Measurements from ENCODE around the gene DDX46.
"Not testable (repeated sequence)": the region's sequence is repeated elsewhere in the genome, so short reads cannot be mapped to it uniquely, and the experiment has no call there.

Gene DDX46

DNA sequence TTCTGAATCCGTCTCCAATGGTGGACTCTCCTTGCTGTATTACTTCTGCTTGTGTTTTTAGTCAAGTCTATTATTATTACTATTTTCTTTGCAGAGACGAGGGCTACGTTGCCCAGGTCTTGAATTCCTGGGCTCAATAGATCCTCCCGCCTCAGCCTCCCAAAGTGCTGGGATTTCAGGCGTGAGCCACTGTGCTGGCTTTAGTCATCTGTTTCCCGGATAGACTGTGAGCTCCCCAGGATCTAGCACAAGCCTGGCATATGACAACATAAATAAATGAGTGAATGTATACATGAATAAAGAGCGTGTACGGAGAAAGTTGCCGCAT lies 439 bp upstream of the DDX46 start:
- H3K4me3 ChIP-seq (ENCODE audit: low read depth, low read length), result peak overlapping the region; percentile 94
- TF ChIP-seq CTCF (IDR thresholded peaks at IDR 0.05; ENCODE audit: borderline replicate concordance, insufficient read depth, low read depth, low read length), result no peak

DNA sequence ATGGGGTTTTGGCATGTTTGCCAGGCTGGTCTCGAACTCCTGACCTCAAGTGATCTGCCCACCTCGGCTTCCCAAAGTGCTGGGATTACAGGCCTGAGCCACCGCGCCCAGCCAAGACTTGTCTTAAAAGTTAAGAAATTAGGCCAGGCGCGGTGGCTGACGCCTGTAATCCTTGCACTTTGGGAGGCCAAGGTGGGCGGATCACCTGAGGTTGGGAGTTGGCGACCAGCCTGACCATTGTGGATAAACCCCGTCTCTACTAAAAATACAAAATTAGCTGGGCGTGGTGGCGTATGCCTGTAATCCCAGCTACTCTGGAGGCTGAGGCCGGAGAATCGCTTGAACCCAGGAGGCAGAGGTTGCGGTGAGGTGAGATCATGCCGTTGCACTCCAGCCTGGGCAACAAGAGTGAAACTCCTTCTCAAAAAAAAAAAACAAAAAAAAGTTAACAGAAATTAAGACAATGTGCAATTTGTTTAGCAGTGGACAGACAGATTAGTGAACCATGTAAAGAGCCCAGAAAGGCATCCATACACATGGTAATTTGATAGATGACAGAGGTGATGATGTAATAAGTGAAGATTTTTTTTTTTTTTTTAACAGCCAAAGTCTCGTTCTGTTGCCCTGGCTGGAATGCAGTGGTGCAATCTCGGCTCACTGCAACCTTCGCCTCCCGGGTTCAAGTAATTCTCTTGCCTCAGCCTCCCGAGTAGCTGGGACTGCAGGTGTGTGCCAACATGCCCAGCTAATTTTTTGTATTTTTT lies 9.1 kb downstream of the DDX46 start:
- not testable (repeated sequence) for H3K4me3 ChIP-seq (ENCODE audit: low read depth, low read length)

DNA sequence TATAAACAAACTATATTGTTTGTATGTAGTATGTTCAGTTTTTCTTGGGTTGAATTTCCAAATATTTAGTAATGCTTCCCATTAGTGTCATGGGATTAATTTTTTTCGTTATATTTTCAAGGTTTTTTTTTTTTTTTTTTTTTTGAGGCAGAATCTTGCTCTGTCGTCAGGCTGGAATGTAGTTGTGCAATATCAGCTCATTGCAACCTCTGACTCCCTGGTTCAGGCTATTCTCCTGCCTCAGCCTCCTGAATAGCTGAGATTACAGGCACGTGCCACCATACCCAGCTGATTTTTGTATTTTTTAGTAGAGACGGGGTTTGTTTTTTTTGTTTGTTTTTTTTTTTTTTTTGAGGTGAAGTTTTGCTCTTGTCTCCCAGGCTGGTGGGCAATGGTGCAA lies 10.6 kb downstream of the DDX46 start:
- H3K4me3 ChIP-seq (ENCODE audit: low read depth, low read length), result no peak overlapping the region

DNA sequence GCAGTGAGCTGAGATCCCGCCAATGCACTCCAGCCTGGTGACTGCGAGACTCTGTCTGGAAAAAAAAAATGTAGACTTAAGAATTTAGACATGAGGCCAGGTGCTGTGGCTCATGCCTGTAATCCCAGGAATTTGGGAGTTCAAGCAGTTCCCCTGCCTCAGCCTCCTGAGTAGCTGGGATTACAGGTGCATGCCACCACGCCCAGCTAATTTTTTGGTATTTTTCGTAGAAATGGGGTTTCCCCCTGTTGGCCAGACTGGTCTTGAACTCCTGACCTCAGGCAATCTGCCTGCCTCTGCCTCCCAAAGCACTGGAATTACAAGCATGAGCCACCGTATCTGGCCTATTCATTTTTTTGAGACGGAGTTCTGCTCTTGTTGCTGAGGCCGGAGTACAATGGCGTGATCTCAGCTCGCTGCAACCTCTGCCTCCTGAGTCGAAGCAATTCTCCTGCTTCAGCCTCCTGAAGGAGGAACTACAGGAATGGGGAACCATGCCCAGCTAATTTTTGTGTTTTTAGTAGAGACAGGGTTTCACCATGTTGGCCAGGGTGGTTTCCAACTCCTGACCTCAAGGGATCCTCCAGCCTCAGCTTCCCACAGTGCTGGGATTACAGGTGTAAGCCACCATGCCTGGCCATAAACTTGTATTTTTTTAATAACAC lies 14.0 kb downstream of the DDX46 start:
- no peak overlapping the region for H3K4me3 ChIP-seq (ENCODE audit: low read depth, low read length)
- TF ChIP-seq CTCF (IDR thresholded peaks at IDR 0.05; ENCODE audit: borderline replicate concordance, insufficient read depth, low read depth, low read length), result no peak

More for the DNA sequence above, 10.6 kb downstream of the DDX46 start:
- no peak for TF ChIP-seq CTCF (IDR thresholded peaks at IDR 0.05; ENCODE audit: borderline replicate concordance, insufficient read depth, low read depth, low read length)

- H3K4me3 ChIP-seq (ENCODE audit: low read depth, low read length), result no peak overlapping the region
- TF ChIP-seq CTCF (IDR thresholded peaks at IDR 0.05; ENCODE audit: borderline replicate concordance, insufficient read depth, low read depth, low read length), result no peak
Measured at GRCh38 chr5:134777366-134777765, 18.8 kb downstream of the DDX46 start.

DNA sequence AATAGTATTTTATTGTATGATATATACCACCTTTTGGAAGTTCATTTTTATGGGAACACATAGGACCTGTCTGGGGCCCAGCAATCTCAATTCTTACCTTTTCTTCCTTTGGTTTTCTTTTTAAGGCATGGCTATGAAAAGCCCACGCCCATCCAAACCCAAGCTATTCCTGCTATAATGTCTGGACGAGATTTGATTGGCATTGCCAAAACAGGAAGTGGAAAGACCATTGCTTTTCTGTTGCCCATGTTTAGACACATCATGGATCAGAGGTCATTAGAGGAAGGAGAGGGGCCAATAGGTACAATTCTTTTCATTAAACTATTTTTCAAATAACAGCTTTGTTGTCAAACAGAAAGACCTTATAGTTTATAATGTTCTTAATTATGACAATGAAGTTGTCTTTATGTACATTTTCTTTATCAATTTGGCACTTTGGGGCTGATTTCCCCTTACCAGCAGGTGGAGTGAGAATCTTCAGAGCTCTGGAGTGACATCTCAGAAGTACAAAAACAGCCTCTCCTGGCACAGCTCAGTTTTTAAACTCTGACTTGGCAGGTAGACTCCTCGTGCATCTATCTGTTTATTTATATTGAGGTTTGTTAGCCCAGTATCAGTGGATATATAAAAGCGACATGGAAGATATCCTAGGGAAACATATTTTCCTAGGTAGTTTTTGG lies 25.8 kb downstream of the DDX46 start:
- no peak overlapping the region for H3K4me3 ChIP-seq (ENCODE audit: low read depth, low read length)
- TF ChIP-seq CTCF (IDR thresholded peaks at IDR 0.05; ENCODE audit: borderline replicate concordance, insufficient read depth, low read depth, low read length), result peak; percentile 19; the same call in 1 of the 2 replicates

DNA sequence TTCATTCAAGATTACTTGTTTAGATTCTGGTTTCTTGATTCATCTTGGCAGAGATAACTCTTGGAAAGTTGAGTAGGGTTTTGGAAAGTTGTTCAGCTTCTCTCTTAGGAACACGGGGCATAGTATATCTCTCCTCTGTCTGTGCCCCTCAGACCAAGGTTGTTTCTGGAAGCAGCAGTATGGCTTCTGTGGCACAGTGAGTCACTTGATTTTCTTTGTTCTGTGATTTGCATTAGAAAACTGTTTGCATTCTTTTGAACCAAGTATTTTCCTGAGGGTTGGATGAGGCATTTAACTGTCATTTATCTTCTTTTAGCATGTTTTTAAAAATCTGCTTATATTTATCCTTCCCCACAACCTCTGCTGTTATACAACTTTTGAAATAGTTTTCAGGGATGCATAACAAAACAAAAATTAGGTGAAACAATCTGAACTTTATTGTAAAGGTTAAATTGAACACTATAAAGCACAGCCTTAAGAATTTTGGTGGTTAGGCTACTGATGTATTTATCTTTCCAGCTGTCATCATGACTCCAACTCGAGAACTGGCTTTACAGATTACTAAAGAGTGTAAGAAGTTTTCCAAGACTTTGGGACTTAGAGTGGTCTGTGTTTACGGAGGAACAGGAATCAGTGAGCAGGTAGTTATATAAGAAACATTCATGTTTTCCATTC lies 26.5 kb downstream of the DDX46 start:
- H3K4me3 ChIP-seq (ENCODE audit: low read depth, low read length), result no peak overlapping the region
- no peak for TF ChIP-seq CTCF (IDR thresholded peaks at IDR 0.05; ENCODE audit: borderline replicate concordance, insufficient read depth, low read depth, low read length)

All from GM12875 (cell line).